Panc1 (cell line): ENCODE measurements around the gene NAPSA. TPM values are rescaled to one million over a fixed set of nuclear protein-coding genes. Genes with fewer than 3 reads are reported as not detected.
A peak's percentile ranks its signal among the peaks of the same experiment; 100 is the strongest.
"Not testable (repeated sequence)": the region's sequence is repeated elsewhere in the genome, so short reads cannot be mapped to it uniquely, and the experiment has no call there.

Experiments used
- ATAC-seq: fragments of 200-7000 bp; cut with Tn5 transposase; 2 replicates; pipeline ENCODE4 v1.9.1; 2020; ENCODE audit warnings: mild to moderate bottlenecking, moderate library complexity
- BruUV-seq: library from RNA; stranded (reverse); fragments of 400-500 nt; replicated peaks from 2 replicates; lab custom pipeline; 2021; lab: Mats Ljungman, UMichigan
- CTCF ChIA-PET: fragments of 300-600 bp; sonication (Branson Sonifier 250); formaldehyde crosslinking; loops from one replicate; lab custom pipeline; 2022; ENCODE audit warnings: antibody characterized with exemption; lab: Charles Lee
- POLR2A ChIA-PET: fragments of 300-600 bp; sonication (Branson Sonifier 250); formaldehyde crosslinking; loops from one replicate; lab custom pipeline; 2022; ENCODE audit warnings: antibody characterized with exemption; lab: Charles Lee
- DNase-seq: peaks from one replicate; pipeline ENCODE4 v3.0.0-alpha.2; 2010; ENCODE audit warnings: low read depth, low spot score
- H3K27ac ChIP-seq: 2 replicates; pipeline ENCODE4 v1.5.1; 2011; ENCODE audit warnings: mild to moderate bottlenecking, low read length, inconsistent platforms
- H3K27me3 ChIP-seq: fragments of 200-500 bp; sonication (Bioruptor generic); 2 replicates; pipeline ENCODE4 v1.6.0; 2014; ENCODE audit warnings: low read length, inconsistent platforms; ENCODE audit not compliant: control insufficient read depth, insufficient read depth
- H3K36me3 ChIP-seq: fragments of 200-500 bp; sonication (Bioruptor generic); 2 replicates; pipeline ENCODE4 v1.5.1; 2014; ENCODE audit warnings: inconsistent platforms, mild to moderate bottlenecking, low read length, moderate library complexity; ENCODE audit not compliant: control insufficient read depth, insufficient read depth
- H3K4me1 ChIP-seq: 2 replicates; pipeline ENCODE4 v1.5.1; 2011; ENCODE audit warnings: inconsistent platforms, mild to moderate bottlenecking, low read length, moderate library complexity; ENCODE audit not compliant: control insufficient read depth, insufficient read depth
- H3K4me3 ChIP-seq, 2 experiments: 2 replicates each; pipeline ENCODE4 v1.5.1; 2011 to 2012; ENCODE audit warnings: low read depth in 2 of 2, low read length in 2 of 2, mild to moderate bottlenecking in 2 of 2, inconsistent platforms in 1 of 2, moderate library complexity in 1 of 2
- H3K9me3 ChIP-seq: fragments of 200-500 bp; sonication (Bioruptor generic); 2 replicates; pipeline ENCODE4 v1.5.1; 2014; ENCODE audit warnings: low read depth, mild to moderate bottlenecking, inconsistent platforms, low read length, moderate library complexity; ENCODE audit not compliant: control insufficient read depth, insufficient read depth
- POLR2AphosphoS5 ChIP-seq: IDR thresholded peaks from 2 replicates; pipeline ENCODE4 v1.6.1; 2012; ENCODE audit warnings: mild to moderate bottlenecking, low read depth, low read length, moderate library complexity
- SIN3A ChIP-seq: IDR thresholded peaks from 2 replicates; pipeline ENCODE4 v1.6.1; 2012; ENCODE audit warnings: low read depth, mild to moderate bottlenecking, low read length, moderate library complexity, borderline replicate concordance; ENCODE audit not compliant: insufficient read depth
- TCF7L2 ChIP-seq: IDR thresholded peaks from 2 replicates; pipeline ENCODE4 v1.6.1; 2011; ENCODE audit warnings: mild to moderate bottlenecking, low read depth, low read length, inconsistent platforms
- in situ Hi-C: cut with HindIII; loops from 2 replicates; pipeline ENCODE4 v1.10.0; 2016; ENCODE audit warnings: low sequenced_read_pairs, low pct_unique_long_range_greater_than_20kb
- intact Hi-C: fragments of 100-400 bp; cut with micrococcal nuclease; formaldehyde crosslinking; loops from one replicate; pipeline ENCODE4 v1.10.0; 2022; ENCODE audit not compliant: unreplicated experiment
- total RNA-seq: library from RNA; stranded (reverse); gene quantifications from one replicate; pipeline ENCODE4 v1.2.1, GENCODE V29; 2021; ENCODE audit not compliant: unreplicated experiment
- TF ChIP-seq, protein P1 (sequence below), 2 experiments: IDR thresholded peaks; 2 replicates each; pipeline ENCODE4 v1.6.1; 2011 to 2012; ENCODE audit warnings: low read depth in 2 of 2, control low read depth in 1 of 2, low read length in 1 of 2, mild to moderate bottlenecking in 1 of 2, moderate library complexity in 1 of 2; ENCODE audit not compliant: insufficient read depth in 1 of 2
- TF ChIP-seq, protein P2 (sequence below): fragments of 450-650 bp; IDR thresholded peaks from 2 replicates; pipeline ENCODE4 v1.5.1; 2017; ENCODE audit warnings: mild to moderate bottlenecking

NAPSA gene
- total RNA-seq, 1 experiment from 2014 or later, result 2.5 TPM

DNA sequence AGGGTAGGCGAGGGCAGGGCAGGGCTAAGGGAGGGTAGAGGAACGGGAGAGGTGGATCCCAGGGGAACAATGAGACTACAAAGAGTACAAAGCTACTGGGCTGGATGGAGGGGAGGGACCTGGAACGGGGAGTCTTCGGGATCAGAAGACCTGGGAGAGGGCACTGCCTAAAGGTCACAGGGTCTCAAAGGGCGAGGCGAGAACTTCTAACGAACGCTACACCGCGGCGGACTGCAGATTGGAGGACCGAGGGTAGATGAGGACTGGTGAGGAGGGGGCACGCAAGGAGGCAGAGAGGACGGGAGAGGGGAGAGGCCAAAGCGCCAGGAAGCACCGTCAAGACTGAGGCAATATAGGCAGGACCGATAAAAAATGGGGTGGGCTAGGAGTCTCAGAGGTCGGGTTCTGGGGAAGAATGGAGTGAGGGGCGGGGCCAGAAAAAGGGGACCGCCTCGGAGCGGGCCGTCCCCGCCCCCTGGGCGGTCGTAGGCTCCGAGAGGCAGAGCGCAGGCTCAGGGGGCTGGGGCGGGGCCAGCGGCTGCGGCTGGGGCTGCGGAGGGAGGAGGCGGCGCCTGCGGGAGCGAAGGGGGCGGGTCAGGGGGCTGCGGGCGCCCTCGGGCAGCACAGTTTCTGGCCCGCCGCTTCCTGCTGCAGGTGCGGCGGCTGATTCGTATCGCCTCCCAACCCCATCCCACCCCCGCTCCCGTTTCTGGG lies 34.9 kb downstream of the NAPSA start:
- POLR2A ChIA-PET, result no interaction called here
- CTCF ChIA-PET, result no interaction called here
- Histone ChIP-seq H3K27me3 (no peaks in the 10 kb centered on the region), H3K4me3 (peak overlapping the region; percentile 49 to 63), H3K27ac (peak overlapping the region; percentile 71), H3K36me3 (no peaks in the 10 kb centered on the region), H3K9me3 (no peaks in the 10 kb centered on the region), H3K4me1 (peaks cover 12% of the 10 kb centered on the region)
- in situ Hi-C loops (no loop called here), intact Hi-C loops (no loop called here)
- BruUV-seq, result no TSS peak
- no peak for DNase-seq
- peak; percentile 67 for ATAC-seq
- TF ChIP-seq POLR2AphosphoS5 (0 out of 2 replicates have a peak, but pooled peaks have one; percentile 28), SIN3A (no peak)

DNA sequence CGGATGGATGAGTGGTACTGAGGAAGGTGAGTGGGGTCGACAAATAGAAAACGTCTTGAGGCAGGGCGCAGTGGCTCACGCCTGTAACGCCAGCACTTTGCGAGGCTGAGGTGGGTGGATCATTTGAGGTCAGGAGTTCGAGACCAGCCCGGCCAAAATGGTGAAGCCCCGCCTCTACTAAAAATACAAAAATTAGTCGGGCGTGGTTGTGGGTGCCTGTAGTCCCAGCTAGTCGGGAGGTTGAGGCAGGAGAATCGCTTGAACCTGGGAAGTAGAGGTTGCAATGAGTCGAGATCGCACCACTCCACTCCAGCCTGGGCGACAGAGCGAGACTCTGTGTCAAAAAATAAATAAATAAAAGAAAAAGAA lies 35.5 kb downstream of the NAPSA start:
- POLR2A ChIA-PET, ATAC-seq, H3K27me3 ChIP-seq, DNase-seq, H3K36me3 ChIP-seq, H3K9me3 ChIP-seq, in situ Hi-C loops, intact Hi-C loops, CTCF ChIA-PET: not testable (repeated sequence)
- H3K4me1 ChIP-seq, result peaks cover 12% of the 10 kb centered on the region
- TSS peak; percentile 92 for BruUV-seq
- H3K27ac ChIP-seq, result peak overlapping the region; percentile 71
- H3K4me3 ChIP-seq, result peak overlapping the region; percentile 49 to 63

DNA sequence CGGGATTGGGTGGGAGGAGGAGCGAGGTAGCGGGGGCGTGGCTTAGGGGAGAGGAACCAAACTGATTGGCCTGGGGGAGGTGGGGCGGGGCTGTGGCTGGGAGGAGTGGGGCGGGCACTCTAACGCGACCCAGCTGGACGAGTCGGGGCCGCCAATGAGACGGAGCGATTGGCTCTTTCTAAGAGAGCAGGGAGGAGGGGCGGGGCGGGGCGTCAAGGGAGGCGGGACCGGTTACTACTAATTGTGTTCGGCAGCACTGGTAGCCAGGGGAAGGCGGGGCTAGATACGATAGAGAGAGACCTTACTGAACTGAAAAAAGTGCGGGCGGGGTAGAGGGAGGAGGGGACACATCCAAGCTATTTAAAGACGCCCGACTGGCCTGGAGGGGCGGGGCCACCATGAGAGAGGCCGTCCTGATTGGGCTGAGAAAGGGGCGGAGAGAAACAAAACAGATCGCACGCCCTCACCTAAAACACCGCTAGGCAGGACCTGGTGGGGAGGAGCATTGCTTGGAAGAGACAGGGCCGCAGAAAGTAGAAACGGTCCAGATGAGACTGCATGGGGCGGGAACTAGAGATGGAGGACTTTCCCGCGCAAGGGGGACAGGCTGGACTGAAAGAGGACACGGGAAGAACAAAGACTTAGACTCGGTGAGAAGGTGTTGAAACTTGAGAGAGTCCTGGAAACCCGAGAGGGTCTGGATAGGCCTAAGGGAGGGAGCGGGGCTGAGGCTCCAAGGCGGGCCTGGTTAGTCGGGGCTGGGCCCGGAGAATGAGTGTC lies 36.1 kb downstream of the NAPSA start, which contains the start of gene KCNC3:
TSS of gene KCNC3 (minus strand) at position 232 of the 780 bp plus-strand sequence. CDS start 295 bp downstream, outside the sequence.
- TF ChIP-seq, protein P1, sequence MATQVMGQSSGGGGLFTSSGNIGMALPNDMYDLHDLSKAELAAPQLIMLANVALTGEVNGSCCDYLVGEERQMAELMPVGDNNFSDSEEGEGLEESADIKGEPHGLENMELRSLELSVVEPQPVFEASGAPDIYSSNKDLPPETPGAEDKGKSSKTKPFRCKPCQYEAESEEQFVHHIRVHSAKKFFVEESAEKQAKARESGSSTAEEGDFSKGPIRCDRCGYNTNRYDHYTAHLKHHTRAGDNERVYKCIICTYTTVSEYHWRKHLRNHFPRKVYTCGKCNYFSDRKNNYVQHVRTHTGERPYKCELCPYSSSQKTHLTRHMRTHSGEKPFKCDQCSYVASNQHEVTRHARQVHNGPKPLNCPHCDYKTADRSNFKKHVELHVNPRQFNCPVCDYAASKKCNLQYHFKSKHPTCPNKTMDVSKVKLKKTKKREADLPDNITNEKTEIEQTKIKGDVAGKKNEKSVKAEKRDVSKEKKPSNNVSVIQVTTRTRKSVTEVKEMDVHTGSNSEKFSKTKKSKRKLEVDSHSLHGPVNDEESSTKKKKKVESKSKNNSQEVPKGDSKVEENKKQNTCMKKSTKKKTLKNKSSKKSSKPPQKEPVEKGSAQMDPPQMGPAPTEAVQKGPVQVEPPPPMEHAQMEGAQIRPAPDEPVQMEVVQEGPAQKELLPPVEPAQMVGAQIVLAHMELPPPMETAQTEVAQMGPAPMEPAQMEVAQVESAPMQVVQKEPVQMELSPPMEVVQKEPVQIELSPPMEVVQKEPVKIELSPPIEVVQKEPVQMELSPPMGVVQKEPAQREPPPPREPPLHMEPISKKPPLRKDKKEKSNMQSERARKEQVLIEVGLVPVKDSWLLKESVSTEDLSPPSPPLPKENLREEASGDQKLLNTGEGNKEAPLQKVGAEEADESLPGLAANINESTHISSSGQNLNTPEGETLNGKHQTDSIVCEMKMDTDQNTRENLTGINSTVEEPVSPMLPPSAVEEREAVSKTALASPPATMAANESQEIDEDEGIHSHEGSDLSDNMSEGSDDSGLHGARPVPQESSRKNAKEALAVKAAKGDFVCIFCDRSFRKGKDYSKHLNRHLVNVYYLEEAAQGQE (IDR thresholded peaks at IDR 0.05; ENCODE audit: insufficient read depth in 1 of 2, low read depth in 2 of 2, low read length in 1 of 2), result no peak
- TF ChIP-seq POLR2AphosphoS5 (peak; percentile 56; the same call in 1 of the 2 replicates), TCF7L2 (peak; percentile 37), SIN3A (no peak)
- TF ChIP-seq, protein P2, sequence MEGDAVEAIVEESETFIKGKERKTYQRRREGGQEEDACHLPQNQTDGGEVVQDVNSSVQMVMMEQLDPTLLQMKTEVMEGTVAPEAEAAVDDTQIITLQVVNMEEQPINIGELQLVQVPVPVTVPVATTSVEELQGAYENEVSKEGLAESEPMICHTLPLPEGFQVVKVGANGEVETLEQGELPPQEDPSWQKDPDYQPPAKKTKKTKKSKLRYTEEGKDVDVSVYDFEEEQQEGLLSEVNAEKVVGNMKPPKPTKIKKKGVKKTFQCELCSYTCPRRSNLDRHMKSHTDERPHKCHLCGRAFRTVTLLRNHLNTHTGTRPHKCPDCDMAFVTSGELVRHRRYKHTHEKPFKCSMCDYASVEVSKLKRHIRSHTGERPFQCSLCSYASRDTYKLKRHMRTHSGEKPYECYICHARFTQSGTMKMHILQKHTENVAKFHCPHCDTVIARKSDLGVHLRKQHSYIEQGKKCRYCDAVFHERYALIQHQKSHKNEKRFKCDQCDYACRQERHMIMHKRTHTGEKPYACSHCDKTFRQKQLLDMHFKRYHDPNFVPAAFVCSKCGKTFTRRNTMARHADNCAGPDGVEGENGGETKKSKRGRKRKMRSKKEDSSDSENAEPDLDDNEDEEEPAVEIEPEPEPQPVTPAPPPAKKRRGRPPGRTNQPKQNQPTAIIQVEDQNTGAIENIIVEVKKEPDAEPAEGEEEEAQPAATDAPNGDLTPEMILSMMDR, result no peak
- DNase-seq (peak; percentile 92), ATAC-seq (peak; percentile 78)
- H3K27me3 ChIP-seq, result no peaks in the 10 kb centered on the region
- ChIA-PET CTCF (interaction anchor here (0.5 to 1.5 kb wide), 3 partner anchors 13 to 1349 kb away, joined by 5 to 10 read pairs (median 8); no protein-coding TSS in a partner anchor), POLR2A (interaction anchor here (0.6 to 1.2 kb wide), 5 partner anchors 9 to 364 kb away, joined by 5 to 10 read pairs (median 5); no protein-coding TSS in a partner anchor)
- peak within 1 kb of the TSS; percentile 71 for H3K27ac ChIP-seq
- no peaks in the 10 kb centered on the region for H3K36me3 ChIP-seq
- no peaks in the 10 kb centered on the region for H3K9me3 ChIP-seq
- intact Hi-C loops, result no loop called here
- in situ Hi-C loops, result no loop called here
- BruUV-seq, result no TSS peak
- H3K4me1 ChIP-seq, result peaks cover 12% of the 10 kb centered on the region
- H3K4me3 ChIP-seq, result peak within 1 kb of the TSS; percentile 49 to 63
